AG09319 (cell line): Measurements from ENCODE around the gene HDLBP.

Experiments used
- DNase-seq: peaks from one replicate; pipeline ENCODE4 v3.0.0-alpha.2; 2010; ENCODE audit warnings: low read depth; ENCODE audit errors: extremely low read depth
- CTCF ChIP-seq: IDR thresholded peaks from 2 replicates; pipeline ENCODE4 v1.5.1; 2011; ENCODE audit warnings: low read depth, mild to moderate bottlenecking, inconsistent platforms, low read length, moderate library complexity

Gene HDLBP

GRCh38 chr2:241179899-241180298, 135.6 kb downstream of the HDLBP start:
- DNase-seq: no peak
- no peak for TF ChIP-seq CTCF

DNA sequence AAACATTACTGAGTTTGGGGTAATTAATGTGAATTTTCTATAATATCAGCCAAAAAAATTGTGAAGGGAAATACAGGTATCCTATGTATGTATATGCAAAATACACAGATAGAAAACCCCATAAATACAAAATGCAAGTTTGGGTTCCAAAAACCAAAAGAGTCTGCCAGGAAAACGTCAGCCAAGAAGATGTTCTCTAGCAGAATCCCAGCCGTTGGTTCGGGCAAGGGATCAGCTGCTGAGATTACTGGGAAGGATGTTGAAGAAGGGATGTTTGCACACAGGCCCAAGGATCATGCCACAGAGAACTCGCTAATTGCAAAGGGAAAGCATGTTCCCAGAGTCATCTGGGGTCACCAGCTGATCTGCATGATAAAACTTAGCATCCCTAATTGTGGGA, 136.5 kb downstream of the HDLBP start:
- no peak for TF ChIP-seq CTCF
- DNase-seq: no peak

DNA sequence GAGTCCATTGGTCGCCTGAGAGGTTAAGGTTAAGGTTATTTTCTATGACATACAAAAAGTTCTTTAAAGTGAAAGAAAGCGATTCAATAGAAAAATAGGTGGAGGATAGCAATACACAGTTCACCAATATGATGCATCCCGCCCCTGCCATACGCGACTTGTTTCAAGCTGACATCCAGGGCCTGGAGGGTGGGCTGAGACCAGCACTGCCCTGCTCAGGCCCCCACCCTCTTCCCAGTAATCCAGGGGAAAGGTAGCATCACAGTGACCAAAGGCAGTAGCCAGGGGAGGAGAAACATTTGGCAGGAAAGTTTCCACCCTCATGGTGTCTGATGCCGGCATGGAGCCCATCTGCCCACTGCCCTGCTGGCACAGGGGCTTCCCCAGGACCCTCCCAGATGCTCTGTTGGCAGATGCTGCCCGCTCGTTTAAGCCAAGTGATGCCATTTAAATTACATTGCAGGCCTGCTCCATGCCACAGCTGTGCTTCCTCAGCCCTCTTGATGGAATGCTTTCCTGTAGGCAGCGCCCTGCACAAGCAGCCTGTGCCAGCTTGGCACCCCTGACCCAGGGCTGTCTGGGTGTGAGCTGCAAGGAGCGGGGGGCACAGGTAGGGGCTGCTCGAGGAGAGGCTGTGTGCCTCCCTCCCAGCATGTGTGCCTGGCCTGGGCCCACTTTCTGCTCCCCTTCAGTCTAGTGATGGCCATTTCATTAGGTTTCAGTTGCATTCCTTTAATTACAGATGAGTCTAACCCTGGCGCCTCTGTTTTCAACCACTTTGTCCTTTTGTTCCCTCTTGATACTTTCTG, 137.7 kb downstream of the HDLBP start:
- DNase-seq: no peak
- no peak for TF ChIP-seq CTCF
